Subcutaneous adipose tissue (tissue), 4 donors: ENCODE measurements around the gene ZMIZ1. TPM values are rescaled to one million over a fixed set of nuclear protein-coding genes. Genes with fewer than 3 reads are reported as not detected.

ENCODE experiments used
- CTCF ChIP-seq: fragments of 450-650 bp; IDR thresholded peaks from one replicate; pipeline ENCODE4 v1.5.1; 2016; ENCODE audit warnings: low read depth, mild to moderate bottlenecking, control low read depth, antibody characterized with exemption, moderate library complexity
- total RNA-seq, 4 donors: library from RNA; depleted of rRNA; stranded (reverse); fragments of >200 nt; gene quantifications; one replicate each; pipeline ENCODE4 v1.1.0, GENCODE V29; 2016

The ZMIZ1 gene
- total RNA-seq, 4 donors from 2014 or later, result 38.1 to 70.6 (median 51.4) TPM

GRCh38 chr10:79144351-79145173 lies 75.8 kb downstream of the ZMIZ1 start:
- no peak for TF ChIP-seq CTCF

- no peak for TF ChIP-seq CTCF
Measured at GRCh38 chr10:79145174-79145483, 76.4 kb downstream of the ZMIZ1 start.

- TF ChIP-seq CTCF, result no peak
Measured at GRCh38 chr10:79145517-79146470, 77.0 kb downstream of the ZMIZ1 start.

- no peak for TF ChIP-seq CTCF
Measured at GRCh38 chr10:79146611-79147130, 77.9 kb downstream of the ZMIZ1 start.

GRCh38 chr10:79147306-79147705 lies 78.5 kb downstream of the ZMIZ1 start:
- no peak for TF ChIP-seq CTCF

- no peak for TF ChIP-seq CTCF
Measured at GRCh38 chr10:79147796-79148451, 79.2 kb downstream of the ZMIZ1 start.
